Astrocyte (in vitro differentiated cells and primary cell): Measurements from ENCODE around the gene RALY. TPM values are rescaled to one million over a fixed set of nuclear protein-coding genes. Genes with fewer than 3 reads are reported as not detected.
"Not testable (repeated sequence)": the region's sequence is repeated elsewhere in the genome, so short reads cannot be mapped to it uniquely, and the experiment has no call there.

ENCODE experiments used
- DNase-seq: peaks from one replicate; pipeline ENCODE4 v3.0.0-alpha.2; 2010; ENCODE audit warnings: low read depth
- FAIRE-seq: peaks from 2 replicates; lab custom pipeline; 2011; peaks lifted over from hg19 to GRCh38; lab: Jason Lieb, UNC
- H2AFZ ChIP-seq: 2 replicates; pipeline ENCODE4 v1.6.0; 2012; ENCODE audit warnings: low read depth, low read length, inconsistent platforms
- H3K27ac ChIP-seq: 2 replicates; pipeline ENCODE4 v1.5.1; 2011; ENCODE audit warnings: low read depth, low read length, inconsistent platforms
- H3K27me3 ChIP-seq: 2 replicates; pipeline ENCODE4 v1.6.0; 2011; ENCODE audit warnings: low read length, inconsistent platforms; ENCODE audit not compliant: insufficient read depth
- H3K36me3 ChIP-seq: 2 replicates; pipeline ENCODE4 v1.5.1; 2011; ENCODE audit warnings: low read length, inconsistent platforms; ENCODE audit not compliant: insufficient read depth
- H3K4me1 ChIP-seq: 2 replicates; pipeline ENCODE4 v1.5.1; 2011; ENCODE audit warnings: low read length, inconsistent platforms; ENCODE audit not compliant: insufficient read depth
- H3K4me2 ChIP-seq: 2 replicates; pipeline ENCODE4 v1.6.0; 2012; ENCODE audit warnings: low read length, inconsistent platforms
- H3K4me3 ChIP-seq: 2 replicates; pipeline ENCODE4 v1.5.1; 2011; ENCODE audit warnings: low read depth, mild to moderate bottlenecking, low read length, inconsistent platforms; ENCODE audit not compliant: insufficient read depth
- H3K79me2 ChIP-seq: 2 replicates; pipeline ENCODE4 v1.6.0; 2012; ENCODE audit warnings: mild to moderate bottlenecking, low read length, inconsistent platforms; ENCODE audit not compliant: insufficient read depth
- H3K9ac ChIP-seq: 2 replicates; pipeline ENCODE4 v1.6.0; 2012; ENCODE audit warnings: mild to moderate bottlenecking, low read length, inconsistent platforms
- H3K9me3 ChIP-seq: 2 replicates; pipeline ENCODE4 v1.5.1; 2012; ENCODE audit warnings: low read depth, mild to moderate bottlenecking, low read length, inconsistent platforms; ENCODE audit not compliant: insufficient read depth
- H4K20me1 ChIP-seq: 2 replicates; pipeline ENCODE4 v1.6.0; 2012; ENCODE audit warnings: low read length, inconsistent platforms; ENCODE audit not compliant: insufficient read depth
- H3K27ac Mint-ChIP-seq: one replicate; pipeline ENCODE4 v1.8.0; 2021; ENCODE audit warnings: mild to moderate bottlenecking, mixed read lengths; ENCODE audit not compliant: unreplicated experiment
- H3K27me3 Mint-ChIP-seq: one replicate; pipeline ENCODE4 v1.8.0; 2021; ENCODE audit warnings: low read depth, mixed read lengths; ENCODE audit not compliant: unreplicated experiment
- H3K36me3 Mint-ChIP-seq: one replicate; pipeline ENCODE4 v1.8.0; 2021; ENCODE audit warnings: low read depth, mixed read lengths; ENCODE audit not compliant: unreplicated experiment
- H3K4me1 Mint-ChIP-seq: one replicate; pipeline ENCODE4 v1.8.0; 2021; ENCODE audit warnings: low read depth, mixed read lengths; ENCODE audit not compliant: unreplicated experiment
- H3K4me3 Mint-ChIP-seq: one replicate; pipeline ENCODE4 v1.8.0; 2021; ENCODE audit warnings: mild to moderate bottlenecking, moderate library complexity, mixed read lengths; ENCODE audit not compliant: unreplicated experiment
- H3K9me3 Mint-ChIP-seq: one replicate; pipeline ENCODE4 v1.8.0; 2021; ENCODE audit warnings: mild to moderate bottlenecking, mixed read lengths; ENCODE audit not compliant: unreplicated experiment
- microRNA-seq: library from miRNA; unstranded; fragments of <30 nt; microRNA quantifications from one replicate; pipeline ENCODE4 v1.2.0, GENCODE V29; 2020
- total RNA-seq: library from RNA; stranded (reverse); gene quantifications from 2 replicates; pipeline ENCODE4 v1.2.1, GENCODE V29; 2021

RALY gene
- total RNA-seq, 1 donor from 2014 or later, result 105 TPM

DNA sequence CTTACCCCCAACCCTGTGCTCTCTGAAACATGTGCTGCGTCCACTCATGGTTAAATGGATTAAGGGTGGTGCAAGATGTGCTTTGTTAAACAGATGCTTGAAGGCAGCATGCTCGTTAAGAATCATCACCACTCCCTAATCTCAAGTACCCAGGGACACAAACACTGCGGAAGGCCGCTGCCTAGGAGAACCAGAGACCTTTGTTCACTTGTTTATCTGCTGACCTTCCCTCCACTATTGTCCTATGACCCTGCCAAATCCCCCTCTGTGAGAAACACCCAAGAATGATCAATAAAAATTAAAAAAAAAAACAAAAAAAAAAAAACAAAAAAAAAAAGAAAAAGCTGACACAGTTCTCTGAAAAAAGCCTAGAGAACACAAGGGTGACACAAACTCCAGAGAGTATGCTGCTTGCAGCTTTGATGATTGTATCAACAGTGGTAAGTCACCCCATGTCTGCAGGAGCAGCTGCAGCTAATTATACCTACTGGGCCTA lies 139.7 kb downstream of the RALY start:
- not testable (repeated sequence) for H3K4me2 ChIP-seq, H3K4me3 Mint-ChIP-seq, H3K79me2 ChIP-seq, H3K9me3 Mint-ChIP-seq, H3K9ac ChIP-seq, H3K27ac ChIP-seq, H2AFZ ChIP-seq, H3K27ac Mint-ChIP-seq, H3K36me3 ChIP-seq, H3K4me3 ChIP-seq, H3K4me1 ChIP-seq, H3K9me3 ChIP-seq, H3K27me3 ChIP-seq, DNase-seq, H3K4me1 Mint-ChIP-seq, H4K20me1 ChIP-seq, H3K36me3 Mint-ChIP-seq, FAIRE-seq
- peaks cover 15% of the 10 kb centered on the region for H3K27me3 Mint-ChIP-seq

Small RNA genes lying within 50 kb of the gene (microRNA-seq; reads per million reads assigned to microRNA genes)
- gene MIR4755, result 0.82 reads per million

Other genes with a start within 250 kb of the RALY start
- gene CHMP4B, start 182.6 kb upstream of the RALY start, total RNA-seq, result 85.0 and 90.6 TPM in 2 replicates
- gene EIF2S2, start 118.3 kb downstream of the RALY start, total RNA-seq, result 122 and 125 TPM in 2 replicates
- not detected in 2 replicates for gene ASIP, start 247.5 kb downstream of the RALY start, total RNA-seq